ENCODE results near the gene IFI27L1. TPM values are rescaled to one million over a fixed set of nuclear protein-coding genes. Genes with fewer than 3 reads are reported as not detected.

IFI27L1 gene
- total and polyA plus RNA-seq, 2 experiments from 2014 or later, result 9.7 to 28.6 TPM

GRCh38 chr14:94051115-94051514 is 30.0 kb upstream of the IFI27L1 start:
- DNase-seq (ENCODE audit: low spot score) (peak; percentile 56), ATAC-seq (peak; percentile 74)
- Mint-ChIP-seq H3K4me1 (peaks cover 10% of the 10 kb centered on the region; the same call in 2 of the 3 replicates), H3K36me3 (ENCODE audit: low read depth) (peaks cover 78% of the 10 kb centered on the region), H3K9me3 (no peaks in the 10 kb centered on the region), H3K4me3 (no peak overlapping the region), H3K27ac (no peak overlapping the region), H3K27me3 (ENCODE audit: insufficient read depth, low read depth, poor library complexity) (peaks cover 4% of the 10 kb centered on the region)
- TF ChIP-seq CTCF (conservative IDR thresholded peaks at IDR 0.05; ENCODE audit: low read depth in 2 of 2), result peak; percentile 41 to 64
- TF ChIP-seq EZH2phosphoT487 (IDR thresholded peaks at IDR 0.05; ENCODE audit: unreplicated experiment), result no peak
- Histone ChIP-seq H4K20me1 (replicated peaks; ENCODE audit: insufficient read depth) (peaks cover 7% of the 10 kb centered on the region), H3K79me2 (replicated peaks; ENCODE audit: insufficient read depth) (no peaks in the 10 kb centered on the region), H3K36me3 (ENCODE audit: insufficient read depth) (peaks cover 20% of the 10 kb centered on the region), H3K27me3 (ENCODE audit: insufficient read depth) (no peaks in the 10 kb centered on the region), H3K27ac (ENCODE audit: low read depth) (no peak overlapping the region), H3K4me1 (ENCODE audit: insufficient read depth) (no peaks in the 10 kb centered on the region), H3K4me3 (no peak overlapping the region), H2AFZ (no peak overlapping the region), H3F3A (replicated peaks; ENCODE audit: low read depth) (no peaks in the 10 kb centered on the region), H3K4me2 (no peak overlapping the region), H3K9me2 (ENCODE audit: insufficient read depth) (no peaks in the 10 kb centered on the region)

- Histone ChIP-seq H3K9me2 (ENCODE audit: insufficient read depth) (no peaks in the 10 kb centered on the region), H3K4me1 (ENCODE audit: insufficient read depth) (no peaks in the 10 kb centered on the region), H3K27me3 (ENCODE audit: insufficient read depth) (no peaks in the 10 kb centered on the region), H3F3A (replicated peaks; ENCODE audit: low read depth) (no peaks in the 10 kb centered on the region), H3K4me3 (no peak overlapping the region), H2AFZ (no peak overlapping the region), H4K20me1 (replicated peaks; ENCODE audit: insufficient read depth) (peaks cover 7% of the 10 kb centered on the region), H3K4me2 (no peak overlapping the region), H3K36me3 (ENCODE audit: insufficient read depth) (peaks cover 20% of the 10 kb centered on the region), H3K27ac (ENCODE audit: low read depth) (no peak overlapping the region), H3K79me2 (replicated peaks; ENCODE audit: insufficient read depth) (no peaks in the 10 kb centered on the region)
- no peaks in the 10 kb centered on the region for H3K9me3 Mint-ChIP-seq
- ATAC-seq (no peak), DNase-seq (ENCODE audit: low spot score) (no peak)
- peaks cover 10% of the 10 kb centered on the region; the same call in 2 of the 3 replicates for H3K4me1 Mint-ChIP-seq
- peaks cover 4% of the 10 kb centered on the region for H3K27me3 Mint-ChIP-seq (ENCODE audit: insufficient read depth, low read depth, poor library complexity)
- H3K27ac Mint-ChIP-seq, result peak overlapping the region; percentile 42; the same call in 1 of the 2 replicates
- H3K36me3 Mint-ChIP-seq (ENCODE audit: low read depth), result peaks cover 84% of the 10 kb centered on the region
- H3K4me3 Mint-ChIP-seq, result no peak overlapping the region
- no peak for TF ChIP-seq EZH2 (IDR thresholded peaks at IDR 0.05; ENCODE audit: low read depth, unreplicated experiment)
- no peak for TF ChIP-seq STAT1 (IDR thresholded peaks at IDR 0.05; ENCODE audit: unreplicated experiment)
- no peak for TF ChIP-seq POLR2AphosphoS5 (IDR thresholded peaks at IDR 0.05; ENCODE audit: low read depth)
- no peak for TF ChIP-seq CTCF (conservative IDR thresholded peaks at IDR 0.05; ENCODE audit: low read depth in 2 of 2)
- TF ChIP-seq ETS1 (IDR thresholded peaks at IDR 0.05), result no peak
- TF ChIP-seq ZNF331 (CRISPR knock-in tag; IDR thresholded peaks at IDR 0.05; ENCODE audit: low read depth), result no peak
- TF ChIP-seq ZNF462 (CRISPR knock-in tag; IDR thresholded peaks at IDR 0.05), result no peak
Measured at GRCh38 chr14:94051779-94052178, 29.3 kb upstream of the IFI27L1 start.

Measured in GM23338 (cell line).